Gastrocnemius medialis (tissue), 4 donors: ENCODE data around the gene TIPIN.

Experiments
- POLR2A ChIP-seq, 2 donors: fragments of 450-650 bp; IDR thresholded peaks; one replicate each; pipeline ENCODE4 v1.6.1; 2017; ENCODE audit warnings: antibody characterized with exemption in 2 of 2, mild to moderate bottlenecking in 2 of 2, moderate library complexity in 2 of 2
- TF ChIP-seq, protein P1 (sequence below), 5 experiments: fragments of 450-650 bp in 3 of 5; fragments of 200-600 bp in 2 of 5; sonication (generic) in 2 of 5; IDR thresholded peaks in 4 of 5; conservative IDR thresholded peaks in 1 of 5; 1 replicate in 4 of 5; 2 replicates in 1 of 5; pipeline ENCODE4 v1.5.1; 2016 to 2019; ENCODE audit warnings: antibody characterized with exemption in 5 of 5, mild to moderate bottlenecking in 3 of 5, moderate library complexity in 3 of 5

DNA sequence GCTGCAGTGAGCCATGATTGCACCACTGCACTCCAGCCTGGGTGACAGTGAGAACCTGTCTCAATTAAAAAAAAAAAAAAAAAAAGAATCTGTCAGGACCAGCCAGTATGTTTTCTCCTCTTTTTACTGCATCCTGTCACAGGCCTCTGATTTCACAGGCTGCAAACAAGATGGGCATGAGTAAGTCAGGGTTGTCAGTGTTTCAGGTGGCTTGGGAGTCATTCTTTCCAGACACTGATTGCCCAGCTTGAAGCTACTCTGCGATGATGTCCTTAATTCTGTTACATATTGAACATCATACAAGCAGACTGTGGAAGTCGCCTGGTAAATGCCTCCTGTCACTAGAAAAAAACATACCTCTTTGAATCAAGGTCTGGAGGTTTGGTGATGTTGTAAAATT lies 44.3 kb downstream of the TIPIN start:
- TF ChIP-seq, protein P1, sequence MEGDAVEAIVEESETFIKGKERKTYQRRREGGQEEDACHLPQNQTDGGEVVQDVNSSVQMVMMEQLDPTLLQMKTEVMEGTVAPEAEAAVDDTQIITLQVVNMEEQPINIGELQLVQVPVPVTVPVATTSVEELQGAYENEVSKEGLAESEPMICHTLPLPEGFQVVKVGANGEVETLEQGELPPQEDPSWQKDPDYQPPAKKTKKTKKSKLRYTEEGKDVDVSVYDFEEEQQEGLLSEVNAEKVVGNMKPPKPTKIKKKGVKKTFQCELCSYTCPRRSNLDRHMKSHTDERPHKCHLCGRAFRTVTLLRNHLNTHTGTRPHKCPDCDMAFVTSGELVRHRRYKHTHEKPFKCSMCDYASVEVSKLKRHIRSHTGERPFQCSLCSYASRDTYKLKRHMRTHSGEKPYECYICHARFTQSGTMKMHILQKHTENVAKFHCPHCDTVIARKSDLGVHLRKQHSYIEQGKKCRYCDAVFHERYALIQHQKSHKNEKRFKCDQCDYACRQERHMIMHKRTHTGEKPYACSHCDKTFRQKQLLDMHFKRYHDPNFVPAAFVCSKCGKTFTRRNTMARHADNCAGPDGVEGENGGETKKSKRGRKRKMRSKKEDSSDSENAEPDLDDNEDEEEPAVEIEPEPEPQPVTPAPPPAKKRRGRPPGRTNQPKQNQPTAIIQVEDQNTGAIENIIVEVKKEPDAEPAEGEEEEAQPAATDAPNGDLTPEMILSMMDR (IDR thresholded peaks at IDR 0.05 in 4 of 5, conservative IDR thresholded peaks at IDR 0.05 in 1 of 5) = no peak
- no peak for TF ChIP-seq POLR2A (IDR thresholded peaks at IDR 0.05)
